ENCODE measurements around the gene ATP4A.

ATP4A gene

GRCh38 chr19:35562336-35562735, 1.1 kb downstream of the ATP4A start:
- TF ChIP-seq, protein P1, sequence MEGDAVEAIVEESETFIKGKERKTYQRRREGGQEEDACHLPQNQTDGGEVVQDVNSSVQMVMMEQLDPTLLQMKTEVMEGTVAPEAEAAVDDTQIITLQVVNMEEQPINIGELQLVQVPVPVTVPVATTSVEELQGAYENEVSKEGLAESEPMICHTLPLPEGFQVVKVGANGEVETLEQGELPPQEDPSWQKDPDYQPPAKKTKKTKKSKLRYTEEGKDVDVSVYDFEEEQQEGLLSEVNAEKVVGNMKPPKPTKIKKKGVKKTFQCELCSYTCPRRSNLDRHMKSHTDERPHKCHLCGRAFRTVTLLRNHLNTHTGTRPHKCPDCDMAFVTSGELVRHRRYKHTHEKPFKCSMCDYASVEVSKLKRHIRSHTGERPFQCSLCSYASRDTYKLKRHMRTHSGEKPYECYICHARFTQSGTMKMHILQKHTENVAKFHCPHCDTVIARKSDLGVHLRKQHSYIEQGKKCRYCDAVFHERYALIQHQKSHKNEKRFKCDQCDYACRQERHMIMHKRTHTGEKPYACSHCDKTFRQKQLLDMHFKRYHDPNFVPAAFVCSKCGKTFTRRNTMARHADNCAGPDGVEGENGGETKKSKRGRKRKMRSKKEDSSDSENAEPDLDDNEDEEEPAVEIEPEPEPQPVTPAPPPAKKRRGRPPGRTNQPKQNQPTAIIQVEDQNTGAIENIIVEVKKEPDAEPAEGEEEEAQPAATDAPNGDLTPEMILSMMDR (conservative IDR thresholded peaks at IDR 0.05; ENCODE audit: low read length): no peak
- no peak for TF ChIP-seq EZH2phosphoT487 (IDR thresholded peaks at IDR 0.05; ENCODE audit: borderline replicate concordance)
- no peaks in the 10 kb centered on the region for H3K9me3 ChIP-seq (ENCODE audit: insufficient read depth, low read depth, low read length)
- no peaks in the 10 kb centered on the region for H3K9me2 ChIP-seq (replicated peaks; ENCODE audit: low read depth, low read length)
- H3F3A ChIP-seq (ENCODE audit: low read depth): no peaks in the 10 kb centered on the region
- no peaks in the 10 kb centered on the region for H3K36me3 ChIP-seq (ENCODE audit: insufficient read depth, low read length)
- no peak overlapping the region for H3K9ac ChIP-seq (ENCODE audit: low read depth, low read length, poor library complexity, severe bottlenecking)
- H3K79me2 ChIP-seq (ENCODE audit: insufficient read depth, low read length): no peaks in the 10 kb centered on the region
- H3K27me3 ChIP-seq (ENCODE audit: insufficient read depth, low read length, poor library complexity, severe bottlenecking): no peaks in the 10 kb centered on the region
- H3K4me2 ChIP-seq (ENCODE audit: low read depth, low read length, poor library complexity, severe bottlenecking): no peak overlapping the region
- no peaks in the 10 kb centered on the region for H3K4me1 ChIP-seq (ENCODE audit: insufficient read depth, low read length, poor library complexity, severe bottlenecking)
- no peak overlapping the region for H2AFZ ChIP-seq (ENCODE audit: low read length)
- H4K20me1 ChIP-seq (ENCODE audit: insufficient read depth, low read length, poor library complexity, severe bottlenecking): no peaks in the 10 kb centered on the region
- no peak overlapping the region for H3K4me3 ChIP-seq (ENCODE audit: low read length, poor library complexity, severe bottlenecking)

DNA sequence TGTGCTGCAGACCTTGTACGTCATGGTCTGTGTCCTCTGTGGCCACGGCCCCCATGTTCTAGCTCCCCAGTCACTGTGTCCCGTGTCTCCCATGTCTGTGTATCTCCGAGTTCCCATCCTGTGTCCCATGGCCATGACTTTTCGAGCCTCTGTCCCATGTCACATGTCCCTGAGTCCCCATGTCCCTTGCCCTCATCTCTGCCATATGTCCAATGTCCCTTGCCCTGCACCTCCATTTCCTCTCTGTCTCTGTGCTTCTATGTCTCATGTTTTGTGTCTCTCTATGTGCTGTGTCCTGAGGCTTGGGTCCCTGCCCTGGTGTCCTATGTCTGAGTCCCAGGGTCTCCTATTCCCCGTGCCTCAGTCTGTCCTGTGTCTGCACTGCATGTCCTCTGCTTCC, 2.0 kb downstream of the ATP4A start:
- no peak overlapping the region for H3K4me3 ChIP-seq (ENCODE audit: low read length, poor library complexity, severe bottlenecking)
- H3K9ac ChIP-seq (ENCODE audit: low read depth, low read length, poor library complexity, severe bottlenecking): no peak overlapping the region
- no peaks in the 10 kb centered on the region for H3K36me3 ChIP-seq (ENCODE audit: insufficient read depth, low read length)
- no peaks in the 10 kb centered on the region for H3K9me3 ChIP-seq (ENCODE audit: insufficient read depth, low read depth, low read length)
- H3K27me3 ChIP-seq (ENCODE audit: insufficient read depth, low read length, poor library complexity, severe bottlenecking): no peaks in the 10 kb centered on the region
- no peak overlapping the region for H2AFZ ChIP-seq (ENCODE audit: low read length)
- no peaks in the 10 kb centered on the region for H3K9me2 ChIP-seq (replicated peaks; ENCODE audit: low read depth, low read length)
- H3K4me2 ChIP-seq (ENCODE audit: low read depth, low read length, poor library complexity, severe bottlenecking): no peak overlapping the region
- TF ChIP-seq EZH2phosphoT487 (IDR thresholded peaks at IDR 0.05; ENCODE audit: borderline replicate concordance): no peak
- TF ChIP-seq, protein P1 (conservative IDR thresholded peaks at IDR 0.05; ENCODE audit: low read length): no peak
- H3F3A ChIP-seq (ENCODE audit: low read depth): no peaks in the 10 kb centered on the region
- H3K4me1 ChIP-seq (ENCODE audit: insufficient read depth, low read length, poor library complexity, severe bottlenecking): no peaks in the 10 kb centered on the region
- no peaks in the 10 kb centered on the region for H4K20me1 ChIP-seq (ENCODE audit: insufficient read depth, low read length, poor library complexity, severe bottlenecking)
- no peaks in the 10 kb centered on the region for H3K79me2 ChIP-seq (ENCODE audit: insufficient read depth, low read length)

- Histone ChIP-seq H3K9me3 (ENCODE audit: insufficient read depth, low read depth, low read length) (no peaks in the 10 kb centered on the region), H4K20me1 (ENCODE audit: insufficient read depth, low read length, poor library complexity, severe bottlenecking) (no peaks in the 10 kb centered on the region), H3K9me2 (replicated peaks; ENCODE audit: low read depth, low read length) (no peaks in the 10 kb centered on the region), H3K4me1 (ENCODE audit: insufficient read depth, low read length, poor library complexity, severe bottlenecking) (no peaks in the 10 kb centered on the region), H2AFZ (ENCODE audit: low read length) (no peak overlapping the region), H3K79me2 (ENCODE audit: insufficient read depth, low read length) (no peaks in the 10 kb centered on the region), H3K4me2 (ENCODE audit: low read depth, low read length, poor library complexity, severe bottlenecking) (no peak overlapping the region), H3K4me3 (ENCODE audit: low read length, poor library complexity, severe bottlenecking) (no peak overlapping the region), H3K36me3 (ENCODE audit: insufficient read depth, low read length) (no peaks in the 10 kb centered on the region), H3K27me3 (ENCODE audit: insufficient read depth, low read length, poor library complexity, severe bottlenecking) (no peaks in the 10 kb centered on the region), H3F3A (ENCODE audit: low read depth) (no peaks in the 10 kb centered on the region), H3K9ac (ENCODE audit: low read depth, low read length, poor library complexity, severe bottlenecking) (no peak overlapping the region)
- TF ChIP-seq, protein P1 (conservative IDR thresholded peaks at IDR 0.05; ENCODE audit: low read length): no peak
- TF ChIP-seq EZH2phosphoT487 (IDR thresholded peaks at IDR 0.05; ENCODE audit: borderline replicate concordance): no peak
Measured at GRCh38 chr19:35560677-35561076, 2.8 kb downstream of the ATP4A start.

All from Loucy (cell line).